Immature natural killer cell (primary cell): Measurements from ENCODE around the gene IFITM10. TPM values are rescaled to one million over a fixed set of nuclear protein-coding genes. Genes with fewer than 3 reads are reported as not detected.

Experiments
- DNase-seq, 3 donors: peaks; one replicate each; pipeline ENCODE4 v3.0.0; 2022; ENCODE audit warnings: mixed read lengths in 1 of 3
- H3K27ac Mint-ChIP-seq, 6 donors: one replicate each; pipeline ENCODE4 v1.8.0; 2020; ENCODE audit warnings: mixed read lengths in 6 of 6, mild to moderate bottlenecking in 5 of 6, inconsistent platforms in 4 of 6, moderate library complexity in 3 of 6
- H3K27me3 Mint-ChIP-seq, 3 donors: one replicate each; pipeline ENCODE4 v1.8.0; 2020 to 2021; ENCODE audit warnings: low read depth in 3 of 3, mild to moderate bottlenecking in 3 of 3, mixed read lengths in 3 of 3, moderate library complexity in 3 of 3, inconsistent platforms in 1 of 3
- H3K36me3 Mint-ChIP-seq, 3 donors: one replicate each; pipeline ENCODE4 v1.8.0; 2020; ENCODE audit warnings: mixed read lengths in 3 of 3, inconsistent platforms in 2 of 3, mild to moderate bottlenecking in 2 of 3
- H3K4me1 Mint-ChIP-seq, 2 donors: one replicate each; pipeline ENCODE4 v1.8.0; 2020; ENCODE audit warnings: inconsistent platforms in 2 of 2, mild to moderate bottlenecking in 2 of 2, mixed read lengths in 2 of 2, moderate library complexity in 1 of 2
- H3K4me3 Mint-ChIP-seq, 5 donors: one replicate each; pipeline ENCODE4 v1.8.0; 2020; ENCODE audit warnings: mild to moderate bottlenecking in 5 of 5, mixed read lengths in 5 of 5, inconsistent platforms in 3 of 5, moderate library complexity in 3 of 5
- H3K9me3 Mint-ChIP-seq, 6 donors: one replicate each; pipeline ENCODE4 v1.8.0; 2020; ENCODE audit warnings: mild to moderate bottlenecking in 6 of 6, mixed read lengths in 6 of 6, inconsistent platforms in 4 of 6, moderate library complexity in 3 of 6
- polyA plus RNA-seq, 3 donors: library from polyadenylated mRNA; unstranded; fragments of 300-500 nt; fragmentation: Illumina TruSeq; gene quantifications; one replicate each; pipeline ENCODE4 v1.2.3, GENCODE V29; 2021

The IFITM10 gene
- polyA plus RNA-seq, 3 donors from 2014 or later, result 0.09 to 0.93 (median 0.39) TPM

DNA sequence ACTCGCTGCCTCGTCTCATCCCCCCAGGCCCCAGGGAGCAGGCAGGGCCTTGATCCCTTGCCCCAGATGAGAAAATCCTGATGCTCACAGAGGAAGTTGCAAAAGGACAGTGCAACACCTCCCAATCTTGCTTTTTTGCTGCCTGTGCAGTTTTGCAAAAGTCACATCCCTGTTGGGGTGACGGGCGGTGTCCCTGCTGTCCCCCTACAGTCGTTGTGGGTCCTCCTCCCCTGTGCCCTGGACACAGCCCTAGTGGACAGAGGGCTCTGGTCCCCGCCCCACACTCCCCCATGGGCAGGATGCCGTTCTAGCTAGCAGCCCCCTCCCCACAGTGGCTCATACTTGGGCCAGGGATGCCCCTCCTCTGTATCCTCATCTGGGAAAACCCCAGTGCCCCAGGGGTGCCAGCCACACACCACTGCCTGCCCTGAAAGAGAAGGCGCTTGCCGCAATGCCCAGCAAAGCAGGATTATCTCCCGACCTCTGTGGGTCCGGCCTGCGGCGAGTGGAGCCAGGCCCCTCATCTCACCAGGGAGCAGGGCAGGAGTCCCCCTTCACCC, 31.7 kb upstream of the IFITM10 start:
- Mint-ChIP-seq H3K4me3 (peak overlapping the region in 1 of 5 donors; percentile 30), H3K4me1 (peaks cover 33 to 37% of the 10 kb centered on the region in 2 donors), H3K9me3 (no peaks in the 10 kb centered on the region), H3K27me3 (peaks cover 0 to 6% (median 3%) of the 10 kb centered on the region in 3 donors), H3K27ac (peak overlapping the region in 1 of 6 donors; percentile 66), H3K36me3 (no peaks in the 10 kb centered on the region)
- DNase-seq, result no peak

DNA sequence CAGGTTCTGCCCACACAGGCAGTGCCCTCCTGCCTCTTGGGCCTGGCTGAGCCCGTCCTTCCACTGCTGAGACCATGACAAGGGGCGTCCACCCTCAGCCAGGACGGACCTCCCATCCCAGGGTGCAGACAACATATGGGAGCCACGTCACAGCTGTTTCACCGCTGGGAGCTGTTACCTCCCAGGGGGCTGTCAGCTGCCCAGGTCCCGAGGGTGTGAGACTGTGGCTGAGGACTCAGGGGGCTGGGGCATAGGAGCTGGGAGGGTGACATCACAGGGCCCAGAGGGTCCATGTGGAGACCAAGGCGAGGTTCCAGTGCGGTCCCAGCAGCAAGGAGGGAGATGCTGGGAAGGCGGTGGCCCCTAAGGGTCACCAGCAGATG, 31.2 kb upstream of the IFITM10 start:
- no peak for DNase-seq
- H3K9me3 Mint-ChIP-seq, result no peaks in the 10 kb centered on the region
- peaks cover 0 to 6% (median 3%) of the 10 kb centered on the region in 3 donors for H3K27me3 Mint-ChIP-seq
- H3K4me1 Mint-ChIP-seq, result peaks cover 33 to 37% of the 10 kb centered on the region in 2 donors
- peak overlapping the region in 4 of 5 donors; percentile 30 to 76 (median 48) for H3K4me3 Mint-ChIP-seq
- no peaks in the 10 kb centered on the region for H3K36me3 Mint-ChIP-seq
- peak overlapping the region in 4 of 6 donors; percentile 50 to 70 (median 68) for H3K27ac Mint-ChIP-seq

DNA sequence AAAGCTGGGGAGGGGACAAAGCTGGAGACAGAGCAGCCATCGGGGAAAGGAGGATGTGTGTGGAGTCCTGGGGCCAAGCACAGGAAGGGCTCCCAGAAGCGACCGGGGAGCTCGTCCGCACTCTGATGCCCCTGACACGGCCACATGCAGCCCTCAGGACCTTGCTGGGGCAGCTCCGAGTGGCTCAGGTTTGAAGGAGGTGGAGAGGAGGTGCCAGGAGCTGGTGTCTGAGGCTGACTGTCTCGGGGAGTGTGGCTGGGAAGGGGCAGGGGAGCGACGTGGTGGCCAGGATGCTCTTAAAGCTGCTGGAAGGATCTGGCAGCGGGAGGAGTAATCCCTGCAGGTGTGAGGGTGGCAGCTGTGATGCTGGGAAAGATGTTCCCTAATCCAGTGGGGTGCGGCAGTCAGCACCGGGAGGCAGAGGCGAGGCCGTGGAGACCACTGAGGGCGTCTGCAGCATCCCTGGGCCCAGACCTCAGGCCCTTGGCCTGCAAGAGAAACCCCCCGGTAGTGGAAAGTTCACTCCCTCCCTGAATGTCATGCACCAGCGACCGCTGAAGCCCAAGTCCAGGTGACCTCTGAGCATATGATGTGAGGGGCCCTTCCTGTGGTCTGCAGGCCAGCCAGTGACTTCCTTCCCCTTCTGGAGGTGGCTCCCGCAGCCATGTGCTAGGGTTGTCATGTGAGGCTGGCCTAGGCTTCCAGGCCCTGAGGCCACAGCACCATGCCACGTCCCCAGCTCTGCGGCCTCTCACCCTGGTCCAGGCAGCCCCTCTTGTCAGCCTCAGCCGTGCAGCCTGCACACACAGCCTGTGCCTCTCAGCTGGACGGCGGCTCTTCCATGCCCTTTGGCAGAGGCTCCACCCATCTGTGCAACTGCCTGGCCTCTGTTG, 30.6 kb upstream of the IFITM10 start:
- peaks cover 33 to 37% of the 10 kb centered on the region in 2 donors for H3K4me1 Mint-ChIP-seq
- peak; percentile 41 to 58 (median 57) for DNase-seq
- no peaks in the 10 kb centered on the region for H3K9me3 Mint-ChIP-seq
- H3K27ac Mint-ChIP-seq, result peak overlapping the region in 5 of 6 donors; percentile 19 to 70 (median 66)
- peak overlapping the region in 4 of 5 donors; percentile 43 to 76 (median 54) for H3K4me3 Mint-ChIP-seq
- H3K36me3 Mint-ChIP-seq, result no peaks in the 10 kb centered on the region
- peaks cover 0 to 6% (median 3%) of the 10 kb centered on the region in 3 donors for H3K27me3 Mint-ChIP-seq

DNA sequence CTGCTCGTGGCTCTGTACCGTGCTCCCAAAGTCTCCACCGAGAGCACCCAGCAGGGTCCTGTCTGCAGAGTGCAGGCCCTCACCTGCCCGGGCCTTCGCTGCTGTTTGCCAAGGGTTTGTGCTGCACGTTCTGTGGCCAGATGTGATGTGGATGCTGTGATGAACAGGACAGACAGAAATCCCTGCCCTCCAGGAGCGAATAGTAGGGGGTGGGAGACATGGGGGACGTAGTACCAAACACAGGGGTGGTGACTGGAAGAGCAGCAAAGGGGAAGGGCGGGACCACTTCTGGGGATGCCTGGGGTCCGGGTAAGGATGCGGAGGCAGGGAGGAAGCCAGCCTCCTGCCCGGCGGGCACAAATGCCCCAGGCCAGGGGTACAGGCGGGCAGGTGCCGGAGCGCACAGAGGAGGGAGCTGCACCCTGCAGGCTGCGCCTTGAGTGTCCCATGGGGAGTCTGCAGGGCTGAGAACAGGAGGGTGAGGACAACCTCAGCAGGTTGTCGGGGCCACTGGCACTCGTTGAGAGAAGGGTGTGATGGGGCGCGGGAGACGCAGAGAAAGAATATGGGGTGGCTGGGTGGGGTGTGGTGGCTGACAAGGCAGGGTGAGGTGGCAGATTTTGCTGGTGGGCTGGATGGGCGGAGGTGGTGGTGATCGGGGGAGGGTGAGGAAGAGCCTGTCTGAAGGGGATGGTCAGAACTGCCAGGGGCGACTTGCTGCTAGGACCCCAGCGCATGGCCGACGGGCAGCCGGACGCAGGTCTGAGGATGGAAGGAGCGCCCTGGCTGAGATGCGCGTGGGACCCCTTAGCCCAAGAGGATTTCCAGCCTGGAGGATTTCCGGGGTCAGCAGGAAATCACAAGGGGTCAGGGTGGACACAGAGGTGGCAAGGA, 29.7 kb upstream of the IFITM10 start:
- DNase-seq, result no peak
- Mint-ChIP-seq H3K27ac (peak overlapping the region in 4 of 6 donors; percentile 24 to 70 (median 54)), H3K9me3 (no peaks in the 10 kb centered on the region), H3K4me3 (peak overlapping the region; percentile 29 to 76 (median 47)), H3K36me3 (no peaks in the 10 kb centered on the region), H3K4me1 (peaks cover 33 to 37% of the 10 kb centered on the region in 2 donors), H3K27me3 (peaks cover 0 to 6% (median 3%) of the 10 kb centered on the region in 3 donors)

DNA sequence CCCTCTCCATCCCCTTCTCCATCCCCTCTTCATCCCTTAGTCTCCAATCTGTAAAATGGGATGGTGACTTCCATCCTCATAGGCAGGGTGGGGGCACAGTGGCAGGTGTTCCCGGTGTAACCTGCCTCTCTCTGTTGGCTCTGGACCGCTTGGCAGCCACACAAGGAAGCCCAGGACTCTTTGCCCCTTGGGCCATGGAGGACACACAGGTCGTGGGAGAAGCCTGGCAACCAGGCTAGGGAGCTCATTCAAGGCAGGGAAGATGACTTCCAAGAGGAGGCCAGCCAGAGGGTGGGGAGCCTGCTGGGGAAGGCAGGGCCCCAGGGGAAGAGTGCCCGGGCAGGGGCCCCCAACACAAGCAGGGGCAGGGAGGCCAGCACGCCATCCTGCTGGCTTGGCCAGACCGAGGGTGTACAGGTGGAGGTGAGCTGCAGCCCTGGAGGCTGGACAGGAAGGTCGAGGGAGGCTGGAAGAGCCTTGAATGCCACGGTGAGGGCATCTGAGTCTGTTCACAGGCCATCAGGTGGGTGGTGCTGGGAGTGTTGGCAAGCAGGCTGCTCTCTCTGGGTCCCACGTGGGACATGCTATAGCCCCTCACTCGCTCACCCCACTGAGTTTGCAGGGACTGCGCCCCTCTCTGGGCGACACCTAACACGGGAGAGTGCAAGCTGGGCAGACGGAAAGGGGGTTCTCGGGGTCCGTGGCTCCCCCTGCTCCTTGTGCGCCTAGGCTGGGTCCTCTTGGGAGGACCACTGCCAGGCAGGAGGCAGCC, 28.8 kb upstream of the IFITM10 start:
- no peaks in the 10 kb centered on the region for H3K36me3 Mint-ChIP-seq
- H3K27ac Mint-ChIP-seq, result peak overlapping the region in 1 of 6 donors; percentile 28
- H3K4me1 Mint-ChIP-seq, result peaks cover 35 to 37% of the 10 kb centered on the region in 2 donors
- DNase-seq, result no peak
- peak overlapping the region in 1 of 5 donors; percentile 3 for H3K4me3 Mint-ChIP-seq
- H3K27me3 Mint-ChIP-seq, result peaks cover 0 to 7% (median 6%) of the 10 kb centered on the region in 3 donors
- no peaks in the 10 kb centered on the region for H3K9me3 Mint-ChIP-seq

DNA sequence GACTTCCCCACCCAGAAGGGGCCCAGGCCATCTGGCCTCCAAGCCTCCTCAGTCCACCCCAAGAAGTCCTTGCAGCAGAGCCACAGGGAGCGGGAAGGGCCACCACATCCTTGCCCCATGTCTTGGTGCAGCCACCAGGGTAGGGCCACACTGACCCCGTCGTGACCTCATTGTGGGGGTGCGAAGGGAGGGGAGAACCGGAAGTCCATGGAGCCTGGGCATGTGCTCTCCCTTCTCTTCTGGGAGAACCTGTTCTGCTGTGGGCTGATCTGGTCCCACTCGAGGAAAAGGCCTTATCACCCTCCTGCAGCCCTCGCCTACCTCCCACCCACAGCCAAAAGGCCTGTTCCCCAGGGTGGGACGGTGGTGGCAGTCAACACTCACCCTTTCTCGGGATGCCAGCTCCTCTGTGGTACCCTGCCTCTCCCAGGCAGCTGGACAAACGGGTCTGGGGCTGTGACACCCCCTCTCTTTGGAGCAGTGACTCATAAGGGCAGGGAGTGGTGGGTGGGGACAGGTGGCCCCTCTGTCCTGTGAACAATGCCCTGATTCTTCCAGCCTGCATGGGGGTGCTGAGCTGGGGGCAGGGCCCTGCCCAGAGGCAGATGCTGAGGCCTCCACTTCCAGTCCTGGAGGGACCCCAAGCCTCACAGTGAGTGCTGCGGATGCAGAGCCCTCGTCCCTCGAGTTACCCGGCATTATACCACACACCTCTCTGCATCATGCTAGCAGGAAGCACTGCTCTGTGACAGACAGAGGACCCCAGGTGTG, 27.9 kb upstream of the IFITM10 start:
- Mint-ChIP-seq H3K4me1 (peaks cover 37 to 41% of the 10 kb centered on the region in 2 donors), H3K4me3 (no peak overlapping the region), H3K36me3 (no peaks in the 10 kb centered on the region), H3K27ac (peak overlapping the region in 1 of 6 donors; percentile 35), H3K27me3 (peaks cover 0 to 7% (median 6%) of the 10 kb centered on the region in 3 donors), H3K9me3 (no peaks in the 10 kb centered on the region)
- no peak for DNase-seq

DNA sequence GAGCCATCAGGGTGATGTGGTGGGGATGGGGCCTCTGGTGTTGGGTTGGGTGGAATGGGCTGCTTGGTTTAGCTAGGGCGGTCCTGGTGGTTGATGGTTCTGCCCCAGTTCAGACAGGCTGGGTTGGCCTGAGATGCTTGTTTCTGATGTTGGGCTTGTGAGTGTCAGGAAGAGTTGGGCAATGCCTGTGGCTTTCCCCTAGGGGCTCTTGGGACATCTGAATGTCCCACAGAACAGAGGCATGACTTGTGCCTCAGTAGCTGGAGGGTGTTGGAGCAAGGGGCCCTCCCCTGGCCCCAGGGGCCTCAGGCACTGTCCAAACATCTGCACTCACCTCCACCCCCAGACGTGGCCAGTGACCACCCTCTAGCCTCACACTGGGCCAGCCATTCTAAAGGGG, 27.3 kb upstream of the IFITM10 start:
- DNase-seq, result no peak
- Mint-ChIP-seq H3K27me3 (peaks cover 0 to 7% (median 6%) of the 10 kb centered on the region in 3 donors), H3K4me3 (no peak overlapping the region), H3K9me3 (no peaks in the 10 kb centered on the region), H3K27ac (no peak overlapping the region), H3K4me1 (peaks cover 33 to 40% of the 10 kb centered on the region in 2 donors), H3K36me3 (no peaks in the 10 kb centered on the region)

DNA sequence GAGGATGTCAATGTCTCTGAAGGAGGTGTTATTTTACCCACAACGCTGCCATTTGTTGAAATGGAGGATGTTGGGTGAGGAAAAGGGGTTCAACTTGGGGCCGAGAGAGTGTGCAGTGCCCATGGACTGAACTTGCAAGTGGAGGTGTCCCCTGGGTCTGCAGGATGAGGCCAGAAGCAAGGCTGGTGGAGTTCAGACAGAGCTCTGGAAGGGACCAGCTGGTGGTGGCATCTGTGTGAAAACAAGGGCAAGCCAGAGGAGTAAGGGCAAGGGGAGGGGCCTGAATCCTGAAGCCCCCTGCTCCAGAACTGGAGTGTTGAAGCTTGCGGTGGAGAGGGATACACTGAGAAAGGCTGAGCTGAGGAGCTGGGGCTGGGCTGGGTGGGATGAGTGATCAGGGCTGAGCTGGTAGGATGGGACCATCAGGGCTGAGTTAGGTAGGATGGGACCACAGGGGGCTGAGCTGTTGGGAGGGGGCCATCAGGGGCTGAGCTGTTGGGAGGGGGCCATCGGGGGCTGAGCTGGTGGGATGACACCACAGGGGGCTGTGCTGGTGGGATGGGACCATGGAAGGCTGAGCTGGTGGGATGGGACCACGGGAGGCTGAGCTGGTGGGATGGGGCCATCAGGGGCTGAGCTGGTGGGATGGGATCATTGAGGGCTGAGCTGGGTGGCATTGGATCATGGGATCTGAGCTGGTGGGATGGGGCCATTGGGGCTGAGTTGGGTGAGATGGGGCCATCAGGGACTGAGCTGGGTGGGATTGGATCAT, 26.7 kb upstream of the IFITM10 start:
- Mint-ChIP-seq H3K27ac (peak overlapping the region in 1 of 6 donors; percentile 50), H3K27me3 (peaks cover 4 to 10% (median 6%) of the 10 kb centered on the region in 3 donors), H3K36me3 (no peaks in the 10 kb centered on the region), H3K4me1 (peaks cover 32 to 42% of the 10 kb centered on the region in 2 donors), H3K9me3 (no peaks in the 10 kb centered on the region), H3K4me3 (no peak overlapping the region)
- no peak for DNase-seq

DNA sequence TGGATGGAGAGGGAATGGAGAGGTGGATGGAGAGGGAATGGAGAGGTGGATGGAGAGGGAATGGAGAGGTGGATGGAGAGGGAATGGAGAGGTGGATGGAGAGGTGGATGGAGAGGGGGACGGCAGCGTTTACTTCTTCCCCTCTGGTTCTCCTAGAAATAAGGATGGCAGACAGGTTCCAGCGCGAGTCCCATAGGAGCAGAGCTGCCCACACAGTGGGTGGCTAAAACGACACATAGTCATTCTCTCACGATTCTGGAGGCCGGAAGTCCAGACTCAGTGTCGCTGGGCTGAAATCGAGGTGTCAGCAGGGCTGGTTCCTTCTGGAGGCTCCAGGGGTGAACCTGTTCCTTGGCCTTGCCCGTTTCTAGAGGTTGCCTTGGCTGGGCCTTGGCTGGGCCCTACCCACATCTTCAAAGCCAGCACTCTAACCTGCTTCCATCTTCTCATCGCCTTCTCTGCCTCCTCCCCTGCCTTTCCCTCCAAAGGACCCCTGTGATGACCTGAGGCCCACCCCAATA, 26.0 kb upstream of the IFITM10 start:
- Mint-ChIP-seq H3K4me3 (no peak overlapping the region), H3K36me3 (no peaks in the 10 kb centered on the region), H3K27ac (peak overlapping the region in 1 of 6 donors; percentile 50), H3K9me3 (no peaks in the 10 kb centered on the region), H3K27me3 (peaks cover 4 to 10% (median 4%) of the 10 kb centered on the region in 3 donors), H3K4me1 (peaks cover 32 to 43% of the 10 kb centered on the region in 2 donors)
- no peak for DNase-seq

DNA sequence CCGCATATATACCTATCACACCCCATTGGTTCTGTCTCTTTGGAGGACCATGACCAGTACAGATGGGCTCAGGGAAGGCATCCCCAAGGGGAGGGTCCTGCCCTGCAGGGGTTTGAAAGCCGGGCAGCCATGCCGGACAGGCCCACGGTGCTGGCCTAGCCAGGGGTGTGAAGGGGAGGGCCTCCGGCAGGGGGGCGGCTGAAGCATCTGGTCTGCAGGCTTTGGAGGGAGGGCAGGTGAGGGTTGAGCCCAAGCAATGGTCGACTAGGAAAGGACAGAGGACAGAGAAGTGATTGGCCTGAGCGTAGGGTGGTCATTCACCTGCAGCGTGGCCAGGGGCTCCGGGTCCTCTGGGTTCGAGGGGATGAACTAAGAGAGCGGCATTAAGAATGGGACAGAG, 24.5 kb upstream of the IFITM10 start:
- Mint-ChIP-seq H3K4me1 (peaks cover 32 to 42% of the 10 kb centered on the region in 2 donors), H3K27ac (no peak overlapping the region), H3K27me3 (peaks cover 3 to 10% (median 4%) of the 10 kb centered on the region in 3 donors), H3K36me3 (peaks cover 0 to 5% (median 0%) of the 10 kb centered on the region in 3 donors), H3K9me3 (no peaks in the 10 kb centered on the region), H3K4me3 (no peak overlapping the region)
- no peak for DNase-seq

DNA sequence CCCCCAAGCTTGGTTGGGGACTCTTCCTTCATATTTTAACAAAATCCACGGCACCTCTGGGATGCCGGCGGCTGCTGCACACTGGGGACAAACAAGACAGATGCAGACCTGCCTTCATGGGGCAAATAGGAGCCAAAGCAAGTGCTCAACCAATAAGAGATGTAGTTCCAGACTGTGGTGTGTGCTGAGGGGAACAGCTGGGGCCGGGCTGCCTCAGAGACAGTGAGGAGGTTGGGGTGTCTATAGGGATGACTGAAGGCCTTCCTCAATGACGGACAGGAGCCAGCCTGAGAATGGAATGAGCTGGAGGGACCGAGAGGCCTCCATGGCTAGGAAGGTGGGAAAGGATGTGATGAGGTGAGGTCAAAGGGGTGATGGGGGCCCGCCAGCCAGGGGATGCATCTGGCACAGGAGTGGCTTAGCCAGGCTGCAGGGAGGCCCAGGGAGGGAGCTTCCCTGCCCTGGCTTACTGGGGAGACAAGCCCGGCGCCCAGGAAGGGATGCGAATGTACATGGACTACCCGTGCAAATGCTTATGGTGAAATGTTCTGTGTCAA, 23.7 kb upstream of the IFITM10 start:
- Mint-ChIP-seq H3K27me3 (peaks cover 3 to 9% (median 4%) of the 10 kb centered on the region in 3 donors), H3K9me3 (no peaks in the 10 kb centered on the region), H3K36me3 (peaks cover 0 to 5% (median 0%) of the 10 kb centered on the region in 3 donors), H3K27ac (peak overlapping the region in 1 of 6 donors; percentile 21), H3K4me3 (peak overlapping the region in 1 of 5 donors; percentile 54), H3K4me1 (peaks cover 32 to 42% of the 10 kb centered on the region in 2 donors)
- no peak for DNase-seq
